ENCODE results near the gene ARHGAP35. TPM values are rescaled to one million over a fixed set of nuclear protein-coding genes. Genes with fewer than 3 reads are reported as not detected.

The ARHGAP35 gene
- total RNA-seq, 2 donors from 2014 or later, result 22.7 to 30.0 TPM

GRCh38 chr19:46886546-46887239 is 25.9 kb downstream of the ARHGAP35 start:
- peak overlapping the region in 1 of 2 donors; percentile 56 for H3K4me3 Mint-ChIP-seq
- peak overlapping the region; percentile 56 for H3K27ac Mint-ChIP-seq
- H3K4me1 Mint-ChIP-seq (ENCODE audit: low read depth), result peaks cover 18% of the 10 kb centered on the region
- ATAC-seq (replicated peaks in 1 of 2), result peak in 1 of 2 donors; percentile 48
- DNase-seq, result no peak
- no peaks in the 10 kb centered on the region for H3K9me3 Mint-ChIP-seq
- no peaks in the 10 kb centered on the region for H3K36me3 Mint-ChIP-seq (ENCODE audit: insufficient read depth in 2 of 2)
- H3K27me3 Mint-ChIP-seq (ENCODE audit: low read depth), result no peaks in the 10 kb centered on the region

DNA sequence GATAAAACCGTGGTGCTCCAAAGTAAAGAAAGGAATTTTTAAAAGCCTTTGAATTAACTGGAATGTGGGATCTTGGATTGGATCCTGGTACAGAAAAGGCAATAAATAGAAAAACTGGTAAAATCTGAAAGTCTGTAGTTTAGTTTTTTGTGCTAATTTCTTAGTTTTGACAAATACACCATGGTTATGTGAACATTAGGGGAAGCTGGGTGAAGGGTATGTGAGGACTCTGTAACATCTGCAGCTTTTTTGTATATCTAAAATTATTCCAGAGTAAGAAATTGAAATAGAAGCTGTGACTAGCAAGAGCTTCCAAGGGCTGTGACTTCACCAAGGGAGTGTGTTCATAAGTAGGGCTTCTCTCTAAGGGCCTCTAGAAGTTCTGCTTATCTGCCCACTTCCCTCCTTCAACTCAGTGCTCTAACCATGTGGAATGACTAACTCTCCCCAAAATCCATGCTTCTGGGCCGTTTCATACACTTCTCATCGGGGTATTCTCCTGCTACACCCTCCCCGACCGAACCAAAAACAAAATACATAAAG is 26.5 kb downstream of the ARHGAP35 start:
- no peaks in the 10 kb centered on the region for H3K36me3 Mint-ChIP-seq (ENCODE audit: insufficient read depth in 2 of 2)
- no peak for ATAC-seq (replicated peaks in 1 of 2)
- DNase-seq, result no peak
- peaks cover 18% of the 10 kb centered on the region for H3K4me1 Mint-ChIP-seq (ENCODE audit: low read depth)
- peak overlapping the region in 1 of 2 donors; percentile 56 for H3K4me3 Mint-ChIP-seq
- H3K9me3 Mint-ChIP-seq, result no peaks in the 10 kb centered on the region
- no peak overlapping the region for H3K27ac Mint-ChIP-seq
- H3K27me3 Mint-ChIP-seq (ENCODE audit: low read depth), result no peaks in the 10 kb centered on the region

- peaks cover 25% of the 10 kb centered on the region for H3K4me1 Mint-ChIP-seq (ENCODE audit: low read depth)
- no peaks in the 10 kb centered on the region for H3K9me3 Mint-ChIP-seq
- H3K36me3 Mint-ChIP-seq (ENCODE audit: insufficient read depth in 2 of 2), result no peaks in the 10 kb centered on the region
- H3K27ac Mint-ChIP-seq, result peak overlapping the region; percentile 78
- ATAC-seq (replicated peaks in 1 of 2) (no peak), DNase-seq (no peak)
- no peak overlapping the region for H3K4me3 Mint-ChIP-seq
- no peaks in the 10 kb centered on the region for H3K27me3 Mint-ChIP-seq (ENCODE audit: low read depth)
Observed at GRCh38 chr19:46890423-46891170, 29.8 kb downstream of the ARHGAP35 start.

- ATAC-seq (replicated peaks in 1 of 2), result no peak
- H3K4me1 Mint-ChIP-seq (ENCODE audit: low read depth), result peaks cover 29% of the 10 kb centered on the region
- H3K4me3 Mint-ChIP-seq, result no peak overlapping the region
- H3K9me3 Mint-ChIP-seq, result no peaks in the 10 kb centered on the region
- no peak for DNase-seq
- H3K27ac Mint-ChIP-seq, result no peak overlapping the region
- no peaks in the 10 kb centered on the region for H3K36me3 Mint-ChIP-seq (ENCODE audit: insufficient read depth in 2 of 2)
- no peaks in the 10 kb centered on the region for H3K27me3 Mint-ChIP-seq (ENCODE audit: low read depth)
Observed at GRCh38 chr19:46892252-46893179, 31.7 kb downstream of the ARHGAP35 start.

GRCh38 chr19:46896076-46896794 is 35.4 kb downstream of the ARHGAP35 start:
- Mint-ChIP-seq H3K36me3 (ENCODE audit: insufficient read depth in 2 of 2) (no peaks in the 10 kb centered on the region), H3K27ac (no peak overlapping the region), H3K9me3 (no peaks in the 10 kb centered on the region), H3K4me3 (no peak overlapping the region), H3K4me1 (ENCODE audit: low read depth) (peaks cover 32% of the 10 kb centered on the region), H3K27me3 (ENCODE audit: low read depth) (no peaks in the 10 kb centered on the region)
- ATAC-seq (replicated peaks in 1 of 2) (no peak), DNase-seq (no peak)

- no peak overlapping the region for H3K27ac Mint-ChIP-seq
- ATAC-seq (replicated peaks in 1 of 2) (no peak), DNase-seq (no peak)
- H3K9me3 Mint-ChIP-seq, result no peaks in the 10 kb centered on the region
- H3K4me3 Mint-ChIP-seq, result no peak overlapping the region
- H3K4me1 Mint-ChIP-seq (ENCODE audit: low read depth), result peaks cover 41% of the 10 kb centered on the region
- H3K27me3 Mint-ChIP-seq (ENCODE audit: low read depth), result no peaks in the 10 kb centered on the region
- no peaks in the 10 kb centered on the region for H3K36me3 Mint-ChIP-seq (ENCODE audit: insufficient read depth in 2 of 2)
Observed at GRCh38 chr19:46898731-46899130, 37.9 kb downstream of the ARHGAP35 start.

GRCh38 chr19:46900341-46900740 is 39.5 kb downstream of the ARHGAP35 start:
- no peaks in the 10 kb centered on the region for H3K27me3 Mint-ChIP-seq (ENCODE audit: low read depth)
- no peaks in the 10 kb centered on the region for H3K9me3 Mint-ChIP-seq
- ATAC-seq (replicated peaks in 1 of 2) (no peak), DNase-seq (no peak)
- no peak overlapping the region for H3K27ac Mint-ChIP-seq
- no peak overlapping the region for H3K4me3 Mint-ChIP-seq
- H3K4me1 Mint-ChIP-seq (ENCODE audit: low read depth), result peaks cover 36% of the 10 kb centered on the region
- H3K36me3 Mint-ChIP-seq (ENCODE audit: insufficient read depth in 2 of 2), result no peaks in the 10 kb centered on the region

DNA sequence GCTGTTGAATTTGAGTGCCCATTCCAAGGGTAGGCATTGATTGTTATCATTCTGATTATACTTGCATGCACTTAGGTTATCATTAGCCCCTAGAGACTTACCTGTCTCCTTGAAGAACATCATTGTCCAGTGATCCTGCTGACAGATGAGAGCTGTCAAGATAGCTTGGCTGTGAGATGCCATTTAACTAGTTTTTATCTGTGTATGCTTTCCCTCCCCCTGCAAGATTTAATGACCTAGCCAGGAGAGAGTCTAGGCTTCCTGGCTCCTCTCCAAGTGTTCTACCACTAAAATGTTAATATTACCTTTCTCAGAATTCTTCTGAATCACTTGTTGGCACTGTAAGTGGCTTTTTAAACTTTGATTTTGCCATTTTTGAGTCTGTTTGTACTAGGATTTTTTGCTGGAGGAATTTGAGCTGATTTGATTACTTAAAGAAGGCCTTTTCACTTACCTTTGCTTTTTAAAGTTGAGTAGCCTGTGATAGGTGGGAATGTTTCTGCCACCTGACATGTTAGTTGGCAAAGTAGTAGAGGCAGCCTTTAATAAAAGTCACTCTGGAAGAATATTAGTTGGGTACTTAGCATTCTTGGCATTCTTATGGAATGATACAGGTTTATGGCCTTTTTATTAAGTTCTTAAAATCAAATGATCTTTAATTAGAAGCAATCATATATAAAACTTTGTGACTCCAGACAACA is 41.1 kb downstream of the ARHGAP35 start:
- H3K4me1 Mint-ChIP-seq (ENCODE audit: low read depth), result peaks cover 26% of the 10 kb centered on the region
- ATAC-seq (replicated peaks in 1 of 2), result no peak
- peak overlapping the region; percentile 35 for H3K27ac Mint-ChIP-seq
- H3K4me3 Mint-ChIP-seq, result no peak overlapping the region
- no peaks in the 10 kb centered on the region for H3K9me3 Mint-ChIP-seq
- DNase-seq, result no peak
- H3K36me3 Mint-ChIP-seq (ENCODE audit: insufficient read depth in 2 of 2), result no peaks in the 10 kb centered on the region
- no peaks in the 10 kb centered on the region for H3K27me3 Mint-ChIP-seq (ENCODE audit: low read depth)

DNA sequence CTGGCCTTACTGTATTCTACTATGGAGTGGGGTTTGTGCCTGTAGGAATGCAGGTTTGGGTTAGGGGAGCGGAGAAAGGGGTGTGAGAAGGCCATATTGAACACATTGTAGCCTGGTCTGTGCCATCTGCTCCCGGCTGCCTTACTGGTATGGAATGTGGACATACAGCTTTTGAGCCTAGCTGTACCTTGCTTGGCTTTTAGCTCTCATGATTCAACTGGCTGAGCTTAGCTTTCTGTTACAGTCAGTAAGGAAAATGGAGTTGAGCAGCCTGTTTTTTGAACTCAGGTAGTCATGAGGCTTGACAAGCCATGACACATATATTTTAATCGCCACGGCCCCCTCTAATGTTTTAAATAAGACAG is 41.6 kb downstream of the ARHGAP35 start:
- DNase-seq, result no peak
- Mint-ChIP-seq H3K27me3 (ENCODE audit: low read depth) (no peaks in the 10 kb centered on the region), H3K27ac (no peak overlapping the region), H3K4me1 (ENCODE audit: low read depth) (peaks cover 21% of the 10 kb centered on the region), H3K4me3 (no peak overlapping the region), H3K9me3 (no peaks in the 10 kb centered on the region), H3K36me3 (ENCODE audit: insufficient read depth in 2 of 2) (no peaks in the 10 kb centered on the region)
- no peak for ATAC-seq (replicated peaks in 1 of 2)

DNA sequence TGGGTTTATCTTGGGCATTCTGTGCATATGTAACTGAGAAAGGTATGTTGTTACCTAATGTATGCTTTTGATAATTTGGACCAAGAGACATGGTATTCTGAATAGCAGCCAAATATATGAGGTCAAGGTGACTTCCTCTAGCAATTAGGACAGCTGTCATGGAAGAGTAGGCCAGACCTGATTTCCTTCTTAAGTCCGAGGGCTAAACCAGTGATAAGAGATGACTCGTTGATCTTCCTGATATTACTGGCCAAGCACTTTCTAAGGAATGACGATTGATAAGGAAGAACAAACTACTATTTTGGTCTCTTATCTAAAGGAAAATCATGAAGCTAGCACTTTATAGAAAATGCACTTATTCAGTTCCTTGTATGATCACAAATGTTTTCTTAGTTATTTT is 42.7 kb downstream of the ARHGAP35 start:
- H3K36me3 Mint-ChIP-seq (ENCODE audit: insufficient read depth in 2 of 2), result no peaks in the 10 kb centered on the region
- no peak for DNase-seq
- no peak overlapping the region for H3K4me3 Mint-ChIP-seq
- H3K27ac Mint-ChIP-seq, result no peak overlapping the region
- H3K4me1 Mint-ChIP-seq (ENCODE audit: low read depth), result peaks cover 20% of the 10 kb centered on the region
- H3K9me3 Mint-ChIP-seq, result no peaks in the 10 kb centered on the region
- H3K27me3 Mint-ChIP-seq (ENCODE audit: low read depth), result no peaks in the 10 kb centered on the region
- ATAC-seq (replicated peaks in 1 of 2), result no peak

DNA sequence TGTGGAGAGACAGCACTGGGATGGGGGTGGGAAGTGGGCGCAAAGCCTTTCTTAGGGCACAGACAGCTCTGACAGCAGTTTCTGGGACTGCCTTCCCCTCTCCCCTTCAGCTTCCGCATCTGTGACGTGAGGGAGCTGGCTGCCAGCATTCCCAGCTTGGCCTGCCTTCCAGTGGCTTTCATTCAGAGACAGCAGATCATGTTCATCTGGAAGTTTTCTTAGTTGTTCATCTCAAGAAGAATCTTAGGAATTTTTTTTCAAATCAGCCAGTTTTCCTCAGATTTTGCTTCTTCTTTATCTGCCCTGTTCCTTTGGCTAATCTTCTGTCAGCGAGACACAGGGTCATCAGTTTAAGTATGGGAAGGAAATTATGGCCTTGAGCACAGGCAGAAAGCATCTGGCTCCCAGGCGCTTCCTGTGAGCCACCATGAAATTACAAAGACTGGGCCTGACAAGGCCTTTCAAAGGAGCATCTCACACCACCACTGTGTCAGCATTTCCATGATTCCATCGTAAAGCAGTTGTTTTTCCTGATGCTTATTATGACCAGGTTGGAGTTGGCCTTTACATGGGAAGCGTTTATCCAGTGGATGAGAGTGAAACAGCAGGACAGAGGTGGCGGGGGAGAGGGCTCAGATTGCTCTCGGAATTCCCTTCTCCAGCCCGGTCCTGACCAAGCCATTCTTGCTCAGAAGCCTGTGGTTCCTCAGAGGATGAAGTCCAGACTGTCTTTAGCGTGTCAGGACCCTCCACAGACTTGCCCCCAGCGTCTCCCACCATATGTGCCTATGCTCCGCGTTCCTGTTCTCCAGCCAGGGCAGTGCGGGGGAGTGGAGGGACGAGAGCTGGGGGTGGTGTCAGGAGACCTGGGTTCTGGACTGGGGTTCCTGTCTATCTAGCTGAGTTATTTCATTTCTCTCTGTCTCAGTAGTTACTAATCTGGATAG is 43.6 kb downstream of the ARHGAP35 start:
- no peaks in the 10 kb centered on the region for H3K9me3 Mint-ChIP-seq
- no peaks in the 10 kb centered on the region for H3K36me3 Mint-ChIP-seq (ENCODE audit: insufficient read depth in 2 of 2)
- DNase-seq (no peak), ATAC-seq (replicated peaks in 1 of 2) (no peak)
- no peaks in the 10 kb centered on the region for H3K27me3 Mint-ChIP-seq (ENCODE audit: low read depth)
- no peak overlapping the region for H3K4me3 Mint-ChIP-seq
- no peak overlapping the region for H3K27ac Mint-ChIP-seq
- peaks cover 14% of the 10 kb centered on the region for H3K4me1 Mint-ChIP-seq (ENCODE audit: low read depth)

Data from activated T-cell treated with anti-CD3 and anti-CD28 coated beads, Interleukin-2, amount 50 U/mL, for 72 hours (primary cell).